ENCODE results near the gene LPAR1. TPM values are rescaled to one million over a fixed set of nuclear protein-coding genes. Genes with fewer than 3 reads are reported as not detected.

Gene LPAR1
- total RNA-seq, 1 donor from 2014 or later, result 10.6 TPM

DNA sequence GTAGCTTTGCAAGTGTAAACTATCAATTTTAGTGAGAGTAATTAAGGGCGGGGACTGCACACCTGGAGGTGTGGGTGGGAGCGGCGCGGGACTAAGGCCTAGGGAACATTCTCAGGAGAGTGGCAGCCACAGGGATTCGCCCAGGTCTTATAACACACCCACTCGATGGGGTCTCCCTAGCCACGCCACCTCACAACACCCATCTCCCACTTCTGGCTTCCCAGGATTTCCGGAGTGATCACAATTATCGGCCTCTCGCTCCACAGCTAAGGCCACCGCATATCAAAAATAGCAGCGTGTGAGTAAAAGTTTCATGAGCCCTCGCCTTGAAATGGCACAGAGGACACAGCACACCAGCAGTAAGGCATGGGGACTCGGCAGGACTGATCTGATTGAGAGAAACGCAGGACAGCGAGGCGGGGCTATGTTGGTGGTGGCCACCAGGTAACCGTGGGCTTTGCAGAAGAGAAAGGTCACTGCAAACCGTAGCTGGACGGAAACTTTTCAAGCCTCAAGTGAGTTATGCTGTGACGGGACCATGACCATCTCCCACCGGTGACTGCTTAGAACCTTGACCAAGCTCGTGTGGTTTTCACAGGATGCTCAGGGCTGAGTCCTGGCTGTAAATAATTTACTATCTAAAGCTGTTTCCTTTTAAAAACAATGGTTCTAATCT lies 1.1 kb upstream of the LPAR1 start:
- intact Hi-C loops (cut with DNase I), result loop anchor here (10.0 kb wide), 1 partner anchor 405 kb away; no protein-coding TSS in a partner anchor
- DNase-seq (ENCODE audit: low spot score), result no peak

DNA sequence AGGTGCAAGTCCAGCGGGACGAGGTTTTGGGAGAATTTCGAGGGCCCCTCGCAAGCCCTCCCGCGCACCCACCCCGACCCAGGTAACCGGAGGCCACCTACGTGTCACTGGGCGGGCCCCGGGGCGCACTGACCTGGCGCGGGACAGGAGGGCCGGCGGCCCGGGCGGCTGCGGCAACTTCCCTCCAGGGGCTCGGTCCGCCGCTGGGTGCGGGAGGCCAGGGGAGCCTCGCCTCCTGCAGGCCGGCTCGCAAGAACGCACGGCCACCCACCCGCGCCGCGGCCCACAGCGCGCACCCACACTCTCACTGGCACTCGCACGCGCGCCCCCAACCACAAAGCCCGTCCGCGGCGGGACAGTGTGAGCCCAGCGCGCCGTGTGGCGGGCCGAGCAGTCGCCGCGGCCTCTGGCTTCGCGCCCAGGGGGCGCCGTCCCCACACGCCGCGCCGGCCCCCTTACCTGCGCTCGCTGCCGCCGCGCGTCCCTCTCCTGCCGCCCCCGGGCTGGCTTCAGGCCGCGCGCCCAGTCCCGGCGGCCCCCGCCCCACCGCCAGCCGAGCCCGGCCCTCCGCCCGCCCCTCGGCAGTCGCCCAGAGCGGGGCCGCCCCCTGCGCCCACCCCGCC lies 451 bp downstream of the LPAR1 start:
- no peak for DNase-seq (ENCODE audit: low spot score)
- intact Hi-C loops (cut with DNase I), result loop anchor here (10.0 kb wide), 1 partner anchor 403 kb away; no protein-coding TSS in a partner anchor

DNA sequence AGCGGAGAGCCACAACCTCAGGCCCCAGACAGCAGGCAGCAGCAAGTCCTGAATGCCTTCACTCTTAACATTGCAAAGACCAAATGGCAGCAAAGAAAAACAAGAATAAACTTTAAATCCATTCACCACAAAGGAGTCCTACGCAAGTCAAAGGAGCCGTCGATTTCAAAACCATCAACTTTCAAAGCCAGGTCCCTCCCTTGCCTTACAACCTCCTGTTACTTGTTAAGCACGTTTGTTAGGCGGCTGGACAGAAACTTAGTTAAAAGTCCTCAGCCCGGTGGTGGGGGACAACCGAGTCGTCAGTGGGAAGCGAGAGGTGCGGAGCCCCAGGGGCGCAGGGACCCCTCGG lies 938 bp downstream of the LPAR1 start:
- intact Hi-C loops (cut with DNase I), result loop anchor here (10.0 kb wide), 1 partner anchor 403 kb away; no protein-coding TSS in a partner anchor
- DNase-seq (ENCODE audit: low spot score), result no peak

DNA sequence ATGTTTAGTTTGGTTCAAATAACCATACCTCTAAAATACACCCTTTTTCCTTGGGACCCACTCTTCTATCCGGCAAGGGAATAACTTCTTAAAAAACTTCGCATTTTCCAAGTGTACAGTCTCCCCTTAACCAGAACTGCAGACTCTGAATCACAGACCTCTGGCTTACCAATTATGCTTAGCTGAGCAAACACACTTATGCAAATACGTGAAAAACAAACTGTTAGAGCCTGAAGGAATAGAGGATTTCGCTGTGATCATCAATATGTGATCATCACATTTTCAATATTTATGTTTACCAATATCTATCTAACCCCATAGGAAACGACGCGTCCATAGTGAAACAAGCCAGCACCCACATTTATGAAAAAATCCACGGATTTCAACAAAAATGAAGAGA lies 1.3 kb downstream of the LPAR1 start:
- intact Hi-C loops (cut with DNase I), result loop anchor here (10.0 kb wide), 1 partner anchor 402 kb away; no protein-coding TSS in a partner anchor
- no peak for DNase-seq (ENCODE audit: low spot score)

DNA sequence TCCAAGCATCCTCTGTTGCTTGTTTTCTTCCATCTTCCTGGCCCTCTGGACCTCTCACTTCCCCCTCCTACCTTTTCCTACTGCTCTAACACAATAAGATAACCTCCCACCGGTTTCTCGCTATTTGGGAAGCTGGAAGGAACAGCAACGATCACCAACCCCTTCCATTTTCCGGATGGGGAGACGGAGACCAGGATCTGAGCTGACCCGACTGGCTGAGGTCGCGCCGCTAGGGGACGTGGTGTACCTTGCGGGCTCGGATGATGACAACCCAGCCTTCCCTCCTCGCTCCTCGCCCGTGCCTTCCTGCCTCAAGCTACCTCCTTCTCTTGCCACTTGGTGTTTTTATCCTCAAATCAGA lies 1.9 kb downstream of the LPAR1 start:
- peak; percentile 79 for DNase-seq (ENCODE audit: low spot score)
- intact Hi-C loops (cut with DNase I), result loop anchor here (10.0 kb wide), 1 partner anchor 402 kb away; no protein-coding TSS in a partner anchor

DNA sequence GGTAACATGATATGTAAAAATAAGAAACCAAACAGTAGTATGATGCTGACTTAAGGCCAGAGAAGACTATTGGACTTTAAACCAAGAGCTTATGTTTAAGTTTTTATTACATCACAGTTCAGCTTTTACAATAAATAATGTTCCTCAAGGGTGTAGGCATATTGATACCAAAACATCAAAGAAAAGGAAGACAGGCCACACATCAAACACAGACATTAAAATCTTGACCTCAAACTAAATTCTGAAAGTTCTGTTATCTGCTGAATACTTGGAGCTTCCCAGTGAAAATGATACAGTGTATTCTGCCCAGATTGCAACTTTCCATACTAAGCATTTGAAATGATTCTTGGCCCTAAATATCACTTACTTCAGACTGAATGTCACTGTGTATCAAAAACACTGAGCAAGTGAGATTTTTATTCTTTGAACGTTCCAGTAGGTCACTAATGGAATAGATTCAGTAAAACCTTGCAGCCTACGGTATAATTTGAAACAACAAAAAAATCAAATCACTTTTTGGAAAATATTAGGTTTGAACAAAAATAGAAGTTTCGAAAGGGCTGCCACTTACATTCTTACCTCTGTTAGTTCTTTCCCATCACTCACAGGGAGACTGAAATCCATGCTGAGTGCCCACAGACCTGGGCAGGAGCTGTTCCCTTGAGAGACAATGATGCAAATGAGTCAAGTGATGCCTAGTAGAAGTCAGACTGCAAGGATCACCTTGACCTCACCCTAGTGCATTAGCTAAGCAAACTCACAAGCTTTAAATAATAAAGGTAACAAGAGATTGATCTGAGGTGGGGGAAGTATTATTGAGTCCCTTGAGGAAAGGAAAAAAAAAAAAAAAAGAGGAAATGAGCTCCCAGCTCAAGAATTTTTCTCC lies 2.5 kb downstream of the LPAR1 start:
- intact Hi-C loops (cut with DNase I), result loop anchor here (10.0 kb wide), 1 partner anchor 401 kb away; no protein-coding TSS in a partner anchor
- no peak for DNase-seq (ENCODE audit: low spot score)

DNA sequence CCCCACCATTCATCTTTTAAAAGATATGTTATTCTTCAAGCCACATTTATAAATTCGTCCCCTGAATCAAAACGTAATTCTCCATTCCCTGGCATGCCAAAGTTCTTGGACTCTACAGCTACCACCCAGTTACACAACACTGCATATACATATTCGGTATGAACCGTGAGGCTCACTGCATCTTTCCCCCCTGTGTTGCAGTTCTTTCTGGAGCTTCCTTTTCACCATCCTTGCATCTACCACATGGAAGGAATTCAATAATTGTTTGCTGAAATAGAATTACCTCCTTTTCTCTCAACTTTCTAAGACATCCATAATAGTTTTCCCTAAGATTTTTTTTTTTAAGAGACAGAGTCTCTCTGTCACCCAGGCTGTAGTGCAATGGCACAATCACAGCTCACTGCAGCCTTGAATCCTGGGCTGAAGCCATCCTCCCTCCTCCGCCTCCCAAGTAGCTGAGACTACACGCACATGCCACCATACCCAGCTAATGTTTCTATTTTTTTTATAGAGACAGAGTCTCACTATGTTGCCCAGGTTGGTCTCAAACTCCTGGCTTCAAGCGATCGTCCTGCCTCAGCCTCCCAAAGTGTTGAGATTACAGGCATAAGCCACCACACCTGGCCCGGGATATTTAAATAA lies 3.3 kb downstream of the LPAR1 start:
- no peak for DNase-seq (ENCODE audit: low spot score)
- intact Hi-C loops (cut with DNase I), result loop anchor here (10.0 kb wide), 1 partner anchor 400 kb away; no protein-coding TSS in a partner anchor

DNA sequence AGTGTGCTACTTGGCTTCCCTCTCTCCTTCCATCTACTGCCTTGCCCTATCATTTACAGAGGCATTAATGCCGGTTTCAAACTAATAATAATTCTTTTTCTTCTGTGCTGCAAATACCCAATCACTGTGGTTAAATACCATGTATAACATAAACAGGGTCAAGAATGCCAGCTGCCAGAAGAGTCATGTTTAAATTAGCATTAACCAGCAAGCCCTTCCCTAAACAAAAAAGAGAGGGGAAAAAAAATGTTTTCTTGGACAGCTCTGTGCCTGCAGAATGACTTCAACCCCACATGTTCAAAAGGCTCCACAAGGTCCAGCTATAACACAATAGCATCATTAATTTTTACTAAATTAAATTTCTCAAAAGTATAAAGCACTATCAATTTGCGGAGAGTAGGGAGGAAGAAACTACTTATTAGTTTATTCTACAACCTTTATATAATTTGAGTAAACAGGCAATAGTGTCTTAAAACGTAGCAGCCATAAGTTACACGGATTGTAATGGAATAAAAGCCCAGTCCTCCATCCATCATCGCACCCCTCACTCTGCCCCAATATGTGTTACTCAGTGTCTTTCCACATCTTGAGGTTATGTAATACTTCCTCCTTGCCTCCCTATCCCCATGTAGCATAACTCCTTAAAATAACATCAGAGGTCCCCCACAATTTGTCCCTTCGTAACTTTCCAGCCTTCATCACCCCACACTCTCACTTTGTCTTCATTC lies 3.9 kb downstream of the LPAR1 start:
- intact Hi-C loops (cut with DNase I), result loop anchor here (10.0 kb wide), 1 partner anchor 400 kb away; no protein-coding TSS in a partner anchor
- DNase-seq (ENCODE audit: low spot score), result no peak

DNA sequence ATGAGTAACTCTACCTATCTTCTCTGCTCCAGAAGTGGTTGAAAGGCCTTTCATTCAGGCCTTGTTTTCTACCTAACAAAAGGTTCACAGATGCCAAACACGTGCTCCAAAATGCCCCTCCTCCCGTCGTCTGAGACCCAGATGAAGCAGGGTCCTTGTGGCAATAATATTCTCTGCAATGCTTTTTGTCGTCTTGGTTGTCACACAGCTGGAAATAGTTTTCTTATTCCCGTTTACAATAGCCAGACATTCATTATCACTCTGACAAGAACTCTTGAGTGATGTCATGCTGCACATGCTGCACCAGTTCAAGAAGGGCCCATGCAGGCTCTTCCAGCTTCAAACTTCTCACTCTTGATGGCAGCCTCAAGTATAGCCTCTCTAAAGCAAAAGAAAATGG lies 7.8 kb downstream of the LPAR1 start:
- DNase-seq (ENCODE audit: low spot score), result no peak
- intact Hi-C loops (cut with DNase I), result loop anchor here (10.0 kb wide), 1 partner anchor 396 kb away; no protein-coding TSS in a partner anchor

DNA sequence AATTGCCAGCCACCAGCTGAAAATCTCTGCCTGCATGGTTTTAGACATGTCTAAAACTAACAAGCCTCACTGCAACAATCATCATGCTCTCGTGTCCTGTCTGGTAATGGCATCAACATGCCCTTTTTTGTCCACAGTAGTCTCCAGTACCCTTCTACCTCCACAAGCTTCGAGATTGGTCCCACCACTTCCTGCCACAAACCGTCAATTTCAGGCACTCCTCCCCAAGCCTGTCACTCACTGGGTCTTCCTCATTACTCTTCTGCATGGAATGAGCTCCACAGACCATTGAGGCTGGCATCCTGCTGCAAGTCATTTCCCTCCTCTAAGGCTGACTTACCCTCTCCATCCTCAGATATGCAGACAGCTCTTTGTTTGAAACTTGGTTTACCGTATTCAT lies 9.0 kb downstream of the LPAR1 start:
- intact Hi-C loops (cut with DNase I), result no loop called here
- no peak for DNase-seq (ENCODE audit: low spot score)

DNA sequence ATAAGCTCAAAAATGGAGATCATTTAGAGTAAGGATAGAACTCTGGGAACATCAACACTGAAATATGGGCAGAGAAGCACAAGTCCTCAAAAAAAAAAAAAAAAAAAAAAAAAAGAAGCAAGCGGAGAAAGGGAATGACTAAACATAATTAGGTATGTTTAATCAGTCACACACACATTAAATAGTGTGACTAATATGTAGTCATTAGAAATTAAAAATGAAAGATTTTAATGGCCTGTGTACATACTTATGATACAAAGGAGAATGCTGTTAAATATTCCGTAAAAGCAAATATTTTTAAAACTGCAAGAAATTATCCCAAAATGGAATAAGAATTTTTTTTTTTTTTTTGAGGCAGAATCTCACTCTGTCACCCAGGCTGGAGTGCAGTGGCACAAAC lies 10.5 kb downstream of the LPAR1 start:
- intact Hi-C loops (cut with DNase I), result no loop called here
- no peak for DNase-seq (ENCODE audit: low spot score)

DNA sequence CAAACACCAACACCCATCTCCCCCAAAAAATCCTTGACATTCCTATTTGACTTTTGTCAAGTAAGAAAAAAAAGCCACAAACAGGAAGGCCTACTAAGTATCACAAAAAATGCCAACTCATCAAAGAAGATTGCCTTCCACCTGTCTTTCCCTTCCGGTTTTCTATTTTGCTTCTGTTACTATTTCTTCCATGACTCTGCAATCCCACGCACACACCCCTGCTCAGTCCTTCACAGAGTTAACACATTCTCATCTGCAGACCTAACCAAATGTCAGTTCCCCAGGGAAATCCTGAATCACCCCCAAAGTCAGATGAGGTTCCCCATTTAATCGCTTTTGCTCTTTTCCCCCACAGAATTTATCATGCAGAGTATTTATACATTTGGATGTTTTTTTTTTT lies 15.1 kb downstream of the LPAR1 start:
- intact Hi-C loops (cut with DNase I), result no loop called here
- DNase-seq (ENCODE audit: low spot score), result no peak

DNA sequence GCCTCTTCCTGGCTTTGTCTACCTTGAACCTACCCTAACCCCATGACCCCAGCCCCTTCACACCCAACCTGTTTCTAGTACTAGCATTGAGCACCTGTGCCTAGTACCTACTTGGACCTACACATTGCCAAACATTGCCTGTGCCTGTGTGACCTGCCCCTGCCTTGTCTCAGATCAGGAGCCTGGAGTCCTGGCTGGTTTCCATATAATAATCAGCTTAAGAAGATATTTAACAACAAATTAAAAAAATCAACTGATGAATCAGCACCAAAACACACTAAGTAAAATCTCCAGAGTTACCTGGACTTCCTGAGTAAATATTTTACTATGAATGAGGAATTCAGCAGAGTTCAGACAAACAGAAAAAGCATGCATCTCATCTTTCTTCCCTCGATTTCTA lies 17.7 kb downstream of the LPAR1 start:
- intact Hi-C loops (cut with DNase I), result no loop called here
- DNase-seq (ENCODE audit: low spot score), result no peak

DNA sequence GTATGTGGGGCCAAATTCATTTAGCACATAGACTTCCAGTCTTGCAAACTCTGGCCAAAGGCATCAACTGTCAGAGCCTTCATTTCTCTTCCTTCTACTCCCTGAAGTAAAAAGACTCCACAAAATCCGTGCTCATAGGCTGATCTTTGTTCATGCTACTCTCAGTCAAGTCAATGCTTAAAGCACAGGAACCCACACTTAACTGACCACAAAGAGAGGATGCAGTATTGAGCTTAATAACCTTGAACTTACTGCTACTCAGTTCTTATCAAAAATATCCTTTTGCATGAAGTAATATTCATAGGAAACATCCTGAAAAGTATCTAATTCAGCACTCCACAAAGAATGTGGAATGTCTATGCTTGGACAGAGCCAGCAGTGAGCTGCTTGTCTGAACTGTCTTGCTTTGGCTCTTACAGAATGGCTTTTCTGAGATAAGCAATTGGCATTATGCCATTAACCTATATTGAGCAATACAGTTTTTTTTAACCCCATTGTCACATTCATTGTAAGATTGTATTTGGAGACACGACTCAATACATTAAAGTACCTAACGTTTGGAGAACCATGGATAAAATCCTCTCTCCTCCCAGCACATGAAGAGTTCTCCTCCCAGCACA lies 21.7 kb downstream of the LPAR1 start:
- intact Hi-C loops (cut with DNase I), result no loop called here
- DNase-seq (ENCODE audit: low spot score), result no peak

DNA sequence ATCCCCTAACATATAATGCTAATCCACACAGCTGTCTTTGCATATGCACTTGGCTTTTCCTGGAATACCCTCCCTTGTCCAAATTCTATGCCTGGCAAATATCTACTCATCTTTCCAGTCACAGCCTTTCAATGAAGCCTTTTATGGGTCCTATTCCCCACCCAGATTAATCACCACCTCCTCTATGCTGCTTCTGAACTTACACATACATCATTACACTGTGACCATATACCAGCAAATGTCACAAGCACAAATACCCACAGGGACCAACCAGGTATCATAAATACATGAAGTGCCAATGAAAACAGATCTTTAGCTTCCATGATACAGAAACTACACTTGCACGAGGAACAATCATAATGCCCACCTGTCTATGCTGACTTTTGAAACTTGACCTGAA lies 22.3 kb downstream of the LPAR1 start:
- DNase-seq (ENCODE audit: low spot score), result no peak
- intact Hi-C loops (cut with DNase I), result no loop called here

DNA sequence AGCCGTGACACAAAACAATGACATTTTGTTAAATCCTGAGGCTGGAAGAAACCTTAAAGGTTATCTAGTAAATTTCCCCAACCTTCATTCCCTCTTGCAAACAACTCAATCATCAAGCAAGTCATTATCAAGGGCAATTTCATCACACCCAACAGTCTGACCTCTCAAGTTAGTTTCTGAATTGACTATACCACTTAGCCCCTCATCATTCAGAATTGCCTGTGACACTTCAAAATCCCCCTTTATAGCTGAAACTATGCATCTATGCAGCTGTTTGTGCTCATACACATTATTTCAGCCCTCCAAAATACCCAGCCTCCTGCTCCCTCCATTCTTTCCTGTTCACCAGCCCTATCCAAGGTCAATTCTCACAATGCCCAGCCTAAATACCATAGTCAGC lies 24.6 kb downstream of the LPAR1 start:
- no peak for DNase-seq (ENCODE audit: low spot score)
- intact Hi-C loops (cut with DNase I), result no loop called here

DNA sequence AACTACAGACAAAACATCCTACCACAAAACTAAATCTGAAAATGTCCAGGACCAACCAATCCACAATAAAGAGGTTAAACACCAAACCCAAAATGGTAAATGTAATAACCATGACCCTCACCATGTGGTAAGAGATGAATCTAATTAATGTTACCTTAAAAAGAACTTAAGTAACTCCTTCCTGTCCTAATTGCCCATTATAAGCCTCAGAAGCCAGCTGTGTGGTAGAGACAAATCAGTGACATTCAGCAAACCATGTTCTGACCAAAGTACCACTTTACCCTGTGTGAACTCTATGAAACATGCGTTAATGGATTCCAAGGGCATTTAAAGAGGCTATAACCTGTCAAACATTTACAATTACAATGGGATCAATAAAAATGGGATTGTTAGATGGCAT lies 25.0 kb downstream of the LPAR1 start:
- intact Hi-C loops (cut with DNase I), result no loop called here
- DNase-seq (ENCODE audit: low spot score), result no peak

DNA sequence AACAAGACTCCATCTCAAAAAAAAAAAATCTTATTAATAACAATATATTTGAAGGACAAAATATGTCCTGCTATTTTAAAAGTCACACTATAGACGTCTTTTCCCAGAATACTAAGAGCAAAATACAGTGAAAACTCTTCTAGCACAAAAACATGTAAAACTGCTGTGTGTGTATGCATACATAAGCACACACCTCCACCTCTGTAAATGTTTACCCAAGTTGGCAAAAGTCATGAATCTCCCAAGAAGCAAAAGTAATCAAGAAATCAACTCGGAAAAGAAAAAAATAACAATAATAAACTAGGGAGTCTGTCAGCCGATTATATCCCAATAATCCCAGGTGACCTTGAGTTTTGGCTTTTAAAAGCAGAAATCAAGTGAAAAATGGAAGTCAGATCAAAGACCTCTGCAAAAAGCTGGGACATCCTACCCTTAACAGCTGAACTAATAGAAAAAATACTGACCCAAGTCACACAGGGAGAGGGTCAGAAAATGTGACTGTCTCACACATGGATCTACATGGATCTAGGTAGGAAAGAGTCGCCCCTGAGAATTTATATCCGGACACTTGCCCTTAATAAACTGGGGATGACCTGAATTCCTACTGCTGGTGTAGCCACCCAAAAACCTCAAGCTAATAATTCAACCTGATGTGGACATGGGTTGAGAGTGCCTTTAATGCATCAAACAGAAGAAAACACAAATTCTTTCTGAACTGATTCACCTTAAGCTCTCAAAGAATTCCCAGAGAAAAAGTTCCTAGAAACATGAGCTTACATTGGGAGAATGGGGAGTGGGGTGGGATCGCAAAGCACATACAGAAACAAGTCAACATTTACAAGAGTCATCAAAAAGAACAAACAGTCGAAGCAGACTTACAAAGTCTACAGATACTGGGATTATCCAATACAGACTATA lies 29.9 kb downstream of the LPAR1 start:
- DNase-seq (ENCODE audit: low spot score), result no peak
- intact Hi-C loops (cut with DNase I), result no loop called here
